ENCODE measurements around the gene CBFA2T3.

Gene CBFA2T3

GRCh38 chr16:88846088-88846487 is 130.9 kb downstream of the CBFA2T3 start:
- TF ChIP-seq, protein P1, sequence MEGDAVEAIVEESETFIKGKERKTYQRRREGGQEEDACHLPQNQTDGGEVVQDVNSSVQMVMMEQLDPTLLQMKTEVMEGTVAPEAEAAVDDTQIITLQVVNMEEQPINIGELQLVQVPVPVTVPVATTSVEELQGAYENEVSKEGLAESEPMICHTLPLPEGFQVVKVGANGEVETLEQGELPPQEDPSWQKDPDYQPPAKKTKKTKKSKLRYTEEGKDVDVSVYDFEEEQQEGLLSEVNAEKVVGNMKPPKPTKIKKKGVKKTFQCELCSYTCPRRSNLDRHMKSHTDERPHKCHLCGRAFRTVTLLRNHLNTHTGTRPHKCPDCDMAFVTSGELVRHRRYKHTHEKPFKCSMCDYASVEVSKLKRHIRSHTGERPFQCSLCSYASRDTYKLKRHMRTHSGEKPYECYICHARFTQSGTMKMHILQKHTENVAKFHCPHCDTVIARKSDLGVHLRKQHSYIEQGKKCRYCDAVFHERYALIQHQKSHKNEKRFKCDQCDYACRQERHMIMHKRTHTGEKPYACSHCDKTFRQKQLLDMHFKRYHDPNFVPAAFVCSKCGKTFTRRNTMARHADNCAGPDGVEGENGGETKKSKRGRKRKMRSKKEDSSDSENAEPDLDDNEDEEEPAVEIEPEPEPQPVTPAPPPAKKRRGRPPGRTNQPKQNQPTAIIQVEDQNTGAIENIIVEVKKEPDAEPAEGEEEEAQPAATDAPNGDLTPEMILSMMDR (IDR thresholded peaks at IDR 0.05): no peak
- H2AFZ ChIP-seq: no peak overlapping the region
- no peak overlapping the region for H3K4me2 ChIP-seq (ENCODE audit: low read length)
- H3K27ac ChIP-seq: no peak overlapping the region
- H3K36me3 ChIP-seq (ENCODE audit: control insufficient read depth, insufficient read depth, low read length): no peaks in the 10 kb centered on the region
- peaks cover 4% of the 10 kb centered on the region for H3K79me2 ChIP-seq
- no peaks in the 10 kb centered on the region for H3K27me3 ChIP-seq (ENCODE audit: control insufficient read depth, insufficient read depth, low read length)
- no peaks in the 10 kb centered on the region for H3K9me3 ChIP-seq (ENCODE audit: control insufficient read depth, low read length)
- no peak overlapping the region for H3K4me3 ChIP-seq (ENCODE audit: low read depth, low read length)
- H3K9ac ChIP-seq: no peak overlapping the region
- no peaks in the 10 kb centered on the region for H3K4me1 ChIP-seq

DNA sequence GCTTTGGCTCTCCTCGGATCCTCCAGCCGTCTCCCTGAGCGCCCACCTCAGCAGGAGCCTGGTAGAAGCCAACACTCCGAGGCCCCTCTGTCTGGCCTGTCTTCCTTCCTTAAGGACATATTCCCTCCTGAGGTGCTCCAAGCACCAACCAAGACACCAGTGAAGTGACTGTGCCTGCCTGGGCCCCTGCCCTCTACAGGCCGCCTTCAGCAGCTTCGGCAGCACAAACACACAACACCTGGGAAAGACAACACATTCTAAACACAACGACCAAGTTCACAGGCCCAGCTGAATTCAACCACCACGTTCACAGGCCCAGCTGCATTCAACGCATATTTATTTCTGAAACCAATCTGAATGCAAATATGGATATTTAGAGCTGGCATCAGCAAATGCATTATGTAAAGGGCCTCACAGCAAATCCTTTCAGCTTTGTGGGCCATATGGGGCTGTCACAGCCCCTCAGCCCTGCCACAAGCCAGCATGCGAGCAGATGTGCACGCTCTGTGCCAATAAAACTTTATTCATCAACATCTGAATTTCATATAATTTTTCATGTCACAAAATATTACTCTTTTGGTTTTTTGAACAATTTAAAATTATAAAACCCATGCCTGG is 132.5 kb downstream of the CBFA2T3 start:
- no peak overlapping the region for H3K9ac ChIP-seq
- no peak overlapping the region for H2AFZ ChIP-seq
- H3K27ac ChIP-seq: no peak overlapping the region
- no peaks in the 10 kb centered on the region for H3K36me3 ChIP-seq (ENCODE audit: control insufficient read depth, insufficient read depth, low read length)
- H3K27me3 ChIP-seq (ENCODE audit: control insufficient read depth, insufficient read depth, low read length): no peaks in the 10 kb centered on the region
- no peak overlapping the region for H3K4me2 ChIP-seq (ENCODE audit: low read length)
- peaks cover 4% of the 10 kb centered on the region for H3K79me2 ChIP-seq
- TF ChIP-seq, protein P1 (IDR thresholded peaks at IDR 0.05): no peak
- no peaks in the 10 kb centered on the region for H3K9me3 ChIP-seq (ENCODE audit: control insufficient read depth, low read length)
- H3K4me3 ChIP-seq (ENCODE audit: low read depth, low read length): no peak overlapping the region
- no peaks in the 10 kb centered on the region for H3K4me1 ChIP-seq

DNA sequence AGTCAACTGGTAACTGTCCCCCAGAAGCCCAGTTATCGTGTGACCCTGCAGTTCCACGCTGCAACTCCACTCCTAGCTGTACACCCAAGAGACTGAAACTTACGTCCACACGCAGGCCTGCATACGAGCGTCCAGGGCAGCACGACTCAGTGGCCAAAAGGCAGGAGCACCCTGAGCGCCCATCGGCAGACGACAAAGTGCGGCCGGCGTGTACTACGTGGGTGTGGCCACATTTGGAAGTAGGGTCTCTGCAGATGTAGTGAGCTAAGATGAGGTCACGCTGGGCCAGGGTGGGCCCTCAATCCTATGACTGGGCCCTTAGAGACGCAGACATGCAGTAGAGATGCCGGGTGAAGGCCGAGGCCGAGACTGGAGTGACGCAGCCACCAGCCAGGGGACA is 133.8 kb downstream of the CBFA2T3 start:
- Histone ChIP-seq H3K4me2 (ENCODE audit: low read length) (no peak overlapping the region), H3K4me1 (no peaks in the 10 kb centered on the region), H3K79me2 (peaks cover 4% of the 10 kb centered on the region), H2AFZ (no peak overlapping the region), H3K9ac (no peak overlapping the region), H3K27ac (no peak overlapping the region), H3K9me3 (ENCODE audit: control insufficient read depth, low read length) (no peaks in the 10 kb centered on the region), H3K4me3 (ENCODE audit: low read depth, low read length) (no peak overlapping the region), H3K27me3 (ENCODE audit: control insufficient read depth, insufficient read depth, low read length) (no peaks in the 10 kb centered on the region), H3K36me3 (ENCODE audit: control insufficient read depth, insufficient read depth, low read length) (no peaks in the 10 kb centered on the region)
- TF ChIP-seq, protein P1 (IDR thresholded peaks at IDR 0.05): no peak

GRCh38 chr16:88842806-88843205 is 134.2 kb downstream of the CBFA2T3 start:
- Histone ChIP-seq H3K9me3 (ENCODE audit: control insufficient read depth, low read length) (no peaks in the 10 kb centered on the region), H3K4me2 (ENCODE audit: low read length) (no peak overlapping the region), H3K9ac (no peak overlapping the region), H3K4me1 (no peaks in the 10 kb centered on the region), H3K27me3 (ENCODE audit: control insufficient read depth, insufficient read depth, low read length) (no peaks in the 10 kb centered on the region), H3K4me3 (ENCODE audit: low read depth, low read length) (no peak overlapping the region), H3K36me3 (ENCODE audit: control insufficient read depth, insufficient read depth, low read length) (no peaks in the 10 kb centered on the region), H3K79me2 (peaks cover 4% of the 10 kb centered on the region), H2AFZ (no peak overlapping the region), H3K27ac (no peak overlapping the region)
- TF ChIP-seq, protein P1 (IDR thresholded peaks at IDR 0.05): no peak

DNA sequence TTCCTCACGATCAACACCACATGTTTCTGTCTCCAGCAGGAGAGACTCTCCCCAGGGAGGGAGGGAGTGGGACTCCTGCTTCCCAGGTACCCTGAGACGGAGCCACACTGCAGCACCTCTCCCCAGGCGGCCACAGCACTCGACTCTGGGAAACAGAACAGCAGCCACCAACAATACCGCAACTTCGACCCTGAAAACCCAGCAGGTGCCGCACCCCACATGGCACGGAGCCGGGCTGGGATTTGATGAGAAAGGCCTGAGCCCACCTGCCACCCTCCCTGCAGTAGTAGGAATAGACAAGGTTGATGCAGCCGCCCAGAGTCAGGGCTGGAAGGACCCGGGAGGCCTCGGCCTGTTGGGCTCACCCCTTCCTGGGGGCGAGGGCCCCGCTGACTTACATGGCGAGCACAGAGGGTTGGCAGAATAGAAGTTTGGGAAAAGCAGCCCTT is 134.7 kb downstream of the CBFA2T3 start:
- Histone ChIP-seq H3K9me3 (ENCODE audit: control insufficient read depth, low read length) (no peaks in the 10 kb centered on the region), H3K4me3 (ENCODE audit: low read depth, low read length) (no peak overlapping the region), H2AFZ (no peak overlapping the region), H3K79me2 (peaks cover 4% of the 10 kb centered on the region), H3K27me3 (ENCODE audit: control insufficient read depth, insufficient read depth, low read length) (no peaks in the 10 kb centered on the region), H3K36me3 (ENCODE audit: control insufficient read depth, insufficient read depth, low read length) (no peaks in the 10 kb centered on the region), H3K9ac (no peak overlapping the region), H3K27ac (no peak overlapping the region), H3K4me2 (ENCODE audit: low read length) (no peak overlapping the region), H3K4me1 (no peaks in the 10 kb centered on the region)
- TF ChIP-seq, protein P1 (IDR thresholded peaks at IDR 0.05): no peak

Measured in parathyroid adenoma (tissue), 2 donors.